ENCODE measurements around the gene PGLYRP3.

- TF ChIP-seq CTCF (IDR thresholded peaks at IDR 0.05; ENCODE audit: low read length) (no peak), EZH2 (IDR thresholded peaks at IDR 0.05; ENCODE audit: borderline replicate concordance, low read length) (no peak)
These were observed 3.3 kb downstream of the PGLYRP3 start for GRCh38 chr1:153309441-153309840.

Data from OCI-LY1 (cell line).